Nephron progenitor cell (in vitro differentiated cells): ENCODE measurements around the gene LHPP.

Experiments used
- DNase-seq: peaks from one replicate; pipeline ENCODE4 v3.0.0; 2021
- H3K27ac Mint-ChIP-seq: 2 replicates; pipeline ENCODE4 v1.8.0; 2021; ENCODE audit warnings: mild to moderate bottlenecking, moderate library complexity, mixed read lengths
- H3K27me3 Mint-ChIP-seq: 2 replicates; pipeline ENCODE4 v1.8.0; 2021; ENCODE audit warnings: mild to moderate bottlenecking, low read depth, mixed read lengths; ENCODE audit not compliant: poor library complexity
- H3K36me3 Mint-ChIP-seq: 2 replicates; pipeline ENCODE4 v1.8.0; 2021; ENCODE audit warnings: low read depth, mixed read lengths
- H3K4me1 Mint-ChIP-seq: 2 replicates; pipeline ENCODE4 v1.8.0; 2021; ENCODE audit warnings: mixed read lengths
- H3K4me3 Mint-ChIP-seq: 2 replicates; pipeline ENCODE4 v1.8.0; 2021; ENCODE audit warnings: mild to moderate bottlenecking, moderate library complexity, mixed read lengths
- H3K9me3 Mint-ChIP-seq: 2 replicates; pipeline ENCODE4 v1.8.0; 2021; ENCODE audit warnings: mild to moderate bottlenecking, moderate library complexity, mixed read lengths
- CTCF ChIP-seq: fragments of 200-600 bp; sonication (generic); IDR thresholded peaks from 2 replicates; pipeline ENCODE4 v1.5.0; 2021; ENCODE audit warnings: antibody characterized with exemption

Gene LHPP

GRCh38 chr10:124554085-124554858 lies 92.6 kb downstream of the LHPP start:
- Mint-ChIP-seq H3K4me3 (no peak overlapping the region), H3K36me3 (no peaks in the 10 kb centered on the region), H3K9me3 (no peaks in the 10 kb centered on the region), H3K4me1 (peaks cover 17% of the 10 kb centered on the region), H3K27me3 (no peaks in the 10 kb centered on the region), H3K27ac (no peak overlapping the region)
- DNase-seq, result no peak
- no peak for TF ChIP-seq CTCF

GRCh38 chr10:124557167-124557566 lies 95.5 kb downstream of the LHPP start:
- Mint-ChIP-seq H3K27me3 (no peaks in the 10 kb centered on the region), H3K4me3 (no peak overlapping the region), H3K9me3 (peaks cover 13% of the 10 kb centered on the region), H3K4me1 (peaks cover 18% of the 10 kb centered on the region), H3K27ac (peak overlapping the region; percentile 22), H3K36me3 (peaks cover 6% of the 10 kb centered on the region)
- TF ChIP-seq CTCF, result no peak
- DNase-seq, result no peak

GRCh38 chr10:124557648-124558338 lies 96.2 kb downstream of the LHPP start:
- Mint-ChIP-seq H3K36me3 (peaks cover 6% of the 10 kb centered on the region), H3K27ac (no peak overlapping the region), H3K4me3 (no peak overlapping the region), H3K4me1 (peaks cover 15% of the 10 kb centered on the region), H3K9me3 (peaks cover 14% of the 10 kb centered on the region), H3K27me3 (no peaks in the 10 kb centered on the region)
- no peak for DNase-seq
- TF ChIP-seq CTCF, result no peak

- Mint-ChIP-seq H3K9me3 (peaks cover 14% of the 10 kb centered on the region), H3K4me3 (no peak overlapping the region), H3K36me3 (peaks cover 6% of the 10 kb centered on the region), H3K27ac (no peak overlapping the region), H3K4me1 (peaks cover 14% of the 10 kb centered on the region), H3K27me3 (no peaks in the 10 kb centered on the region)
- TF ChIP-seq CTCF, result no peak
- DNase-seq, result no peak
Observed at GRCh38 chr10:124558339-124559321, 97.0 kb downstream of the LHPP start.

GRCh38 chr10:124559372-124560132 lies 97.9 kb downstream of the LHPP start:
- Mint-ChIP-seq H3K9me3 (peaks cover 14% of the 10 kb centered on the region), H3K4me3 (no peak overlapping the region), H3K4me1 (peaks cover 14% of the 10 kb centered on the region), H3K27me3 (peaks cover 2% of the 10 kb centered on the region), H3K36me3 (peaks cover 6% of the 10 kb centered on the region), H3K27ac (no peak overlapping the region)
- TF ChIP-seq CTCF, result no peak
- DNase-seq, result no peak
